Tibial nerve (tissue), 4 donors: ENCODE data around the gene ACOXL. TPM values are rescaled to one million over a fixed set of nuclear protein-coding genes. Genes with fewer than 3 reads are reported as not detected.

ENCODE experiments used
- DNase-seq, 2 donors: peaks; one replicate each; pipeline ENCODE4 v3.0.0-alpha.2; 2019; ENCODE audit warnings: low spot score in 2 of 2
- H3K27ac ChIP-seq, 4 donors: fragments of 200-600 bp; sonication (generic) in 3 of 4; one replicate each; pipeline ENCODE4 v1.5.1; 2017 to 2019; ENCODE audit warnings: mild to moderate bottlenecking in 1 of 4
- H3K27me3 ChIP-seq, 2 donors: fragments of 200-600 bp; sonication (generic) in 1 of 2; one replicate each; pipeline versions ENCODE4 v1.5.1 to v1.6.0; 2017 to 2019
- H3K36me3 ChIP-seq, 3 donors: fragments of 200-600 bp; sonication (generic); one replicate each; pipeline ENCODE4 v1.5.1; 2018 to 2019
- H3K4me1 ChIP-seq, 4 donors: fragments of 200-600 bp; sonication (generic) in 3 of 4; one replicate each; pipeline ENCODE4 v1.5.1; 2017 to 2019
- H3K4me3 ChIP-seq, 4 donors: fragments of 200-600 bp; sonication (generic) in 3 of 4; one replicate each; pipeline ENCODE4 v1.5.1; 2017 to 2019; ENCODE audit warnings: mild to moderate bottlenecking in 1 of 4, moderate library complexity in 1 of 4
- H3K9me3 ChIP-seq, 4 donors: fragments of 200-600 bp; sonication (generic) in 3 of 4; one replicate each; pipeline ENCODE4 v1.5.1; 2017 to 2019
- EP300 ChIP-seq, 2 donors: sonication (generic); formaldehyde crosslinking; IDR thresholded peaks; one replicate each; pipeline ENCODE4 v1.6.1; 2017; ENCODE audit warnings: antibody characterized with exemption in 2 of 2, mild to moderate bottlenecking in 1 of 2
- POLR2A ChIP-seq, 2 donors: fragments of 450-650 bp; IDR thresholded peaks; one replicate each; pipeline ENCODE4 v1.6.1; 2017; ENCODE audit warnings: antibody characterized with exemption in 2 of 2, mild to moderate bottlenecking in 2 of 2, moderate library complexity in 2 of 2
- WGBS, 2 donors: methylation state at CpG; one replicate each; pipeline ENCODE4 v1.1.5; 2018; 5-methylcytosine and 5-hydroxymethylcytosine counted together
- total RNA-seq, 4 donors: library from RNA; depleted of rRNA; stranded (reverse); fragments of >200 nt; gene quantifications; one replicate each; pipeline ENCODE4 v1.1.0, GENCODE V29; 2016
- TF ChIP-seq, protein P1 (sequence below), 5 experiments: fragments of 200-600 bp in 3 of 5; fragments of 450-650 bp in 2 of 5; sonication (generic) in 3 of 5; IDR thresholded peaks; one replicate each; pipeline ENCODE4 v1.5.1; 2016 to 2019; ENCODE audit warnings: antibody characterized with exemption in 5 of 5, mild to moderate bottlenecking in 3 of 5, moderate library complexity in 2 of 5

ACOXL gene
- total RNA-seq, 4 donors from 2014 or later, result 0.30 TPM; not detected in 3

GRCh38 chr2:110940376-110940910, 208.1 kb downstream of the ACOXL start:
- 34 to 42% methylated on average over 5 of the region's 5 CpGs for WGBS, 2 donors
- Histone ChIP-seq H3K27ac (no peak overlapping the region), H3K4me3 (no peak overlapping the region), H3K4me1 (peaks cover 0 to 6% (median 0%) of the 10 kb centered on the region in 4 donors), H3K27me3 (no peaks in the 10 kb centered on the region), H3K9me3 (peaks cover 0 to under 1% (median 0%) of the 10 kb centered on the region in 4 donors), H3K36me3 (no peaks in the 10 kb centered on the region)
- DNase-seq, result no peak
- TF ChIP-seq, protein P1, sequence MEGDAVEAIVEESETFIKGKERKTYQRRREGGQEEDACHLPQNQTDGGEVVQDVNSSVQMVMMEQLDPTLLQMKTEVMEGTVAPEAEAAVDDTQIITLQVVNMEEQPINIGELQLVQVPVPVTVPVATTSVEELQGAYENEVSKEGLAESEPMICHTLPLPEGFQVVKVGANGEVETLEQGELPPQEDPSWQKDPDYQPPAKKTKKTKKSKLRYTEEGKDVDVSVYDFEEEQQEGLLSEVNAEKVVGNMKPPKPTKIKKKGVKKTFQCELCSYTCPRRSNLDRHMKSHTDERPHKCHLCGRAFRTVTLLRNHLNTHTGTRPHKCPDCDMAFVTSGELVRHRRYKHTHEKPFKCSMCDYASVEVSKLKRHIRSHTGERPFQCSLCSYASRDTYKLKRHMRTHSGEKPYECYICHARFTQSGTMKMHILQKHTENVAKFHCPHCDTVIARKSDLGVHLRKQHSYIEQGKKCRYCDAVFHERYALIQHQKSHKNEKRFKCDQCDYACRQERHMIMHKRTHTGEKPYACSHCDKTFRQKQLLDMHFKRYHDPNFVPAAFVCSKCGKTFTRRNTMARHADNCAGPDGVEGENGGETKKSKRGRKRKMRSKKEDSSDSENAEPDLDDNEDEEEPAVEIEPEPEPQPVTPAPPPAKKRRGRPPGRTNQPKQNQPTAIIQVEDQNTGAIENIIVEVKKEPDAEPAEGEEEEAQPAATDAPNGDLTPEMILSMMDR (IDR thresholded peaks at IDR 0.05), result no peak
- no peak for TF ChIP-seq EP300 (IDR thresholded peaks at IDR 0.05)

DNA sequence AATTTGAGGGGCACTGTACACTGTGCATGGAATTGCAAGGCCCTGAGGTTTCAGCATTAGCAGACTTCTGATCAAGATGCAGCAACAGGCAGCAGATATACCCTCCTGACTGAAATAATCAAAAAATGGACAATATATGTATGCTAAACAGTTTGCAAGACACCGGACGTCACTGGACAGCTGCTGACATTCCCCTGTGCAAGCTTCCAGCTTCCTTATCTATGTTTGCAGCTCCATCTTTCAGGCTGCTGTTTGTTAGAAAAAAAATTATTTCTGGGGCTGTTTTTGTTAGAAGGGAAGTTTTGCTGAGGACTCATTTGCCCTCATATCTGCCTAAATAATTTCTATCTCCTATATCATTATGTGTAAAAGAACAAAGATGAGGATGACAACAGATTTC, 208.9 kb downstream of the ACOXL start:
- 68 to 71% methylated on average over 2 of the region's 2 CpGs for WGBS, 2 donors
- Histone ChIP-seq H3K4me3 (no peak overlapping the region), H3K27me3 (no peaks in the 10 kb centered on the region), H3K9me3 (peaks cover 0 to 6% (median 0%) of the 10 kb centered on the region in 4 donors), H3K36me3 (no peaks in the 10 kb centered on the region), H3K27ac (no peak overlapping the region), H3K4me1 (peaks cover 0 to 6% (median 0%) of the 10 kb centered on the region in 4 donors)
- DNase-seq, result no peak
- TF ChIP-seq, protein P1 (IDR thresholded peaks at IDR 0.05), result no peak
- TF ChIP-seq EP300 (IDR thresholded peaks at IDR 0.05) (no peak), POLR2A (IDR thresholded peaks at IDR 0.05) (no peak)

DNA sequence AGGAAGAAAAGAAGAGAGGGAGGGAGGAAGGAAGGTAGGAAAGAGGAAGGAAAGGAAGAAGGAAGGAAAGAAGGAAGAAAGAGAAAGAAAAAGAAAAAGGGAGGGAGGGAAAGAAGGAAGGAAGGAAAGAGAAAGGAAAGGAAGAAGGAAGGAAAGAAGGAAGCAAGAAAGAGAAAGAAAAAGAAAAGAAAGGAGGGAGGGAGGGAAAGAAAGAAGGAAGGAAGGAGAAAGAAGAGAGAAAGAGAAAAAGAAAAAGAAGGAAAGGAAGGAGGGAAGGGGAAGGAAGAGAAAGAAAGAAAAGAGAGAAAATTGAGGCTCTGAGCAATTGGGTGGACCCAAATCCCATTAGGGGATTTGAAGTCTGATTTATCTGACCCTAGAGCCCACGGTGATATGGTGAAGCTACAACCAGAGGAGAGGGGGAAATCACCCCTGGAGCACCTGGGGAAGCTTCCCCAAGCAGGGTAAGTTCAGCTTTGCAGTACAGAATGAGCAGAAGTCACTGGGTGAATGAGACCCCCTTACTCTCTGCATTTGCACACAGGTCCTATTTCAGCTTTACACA, 210.8 kb downstream of the ACOXL start:
- H3K4me1 ChIP-seq, result peaks cover 0 to 6% (median 0%) of the 10 kb centered on the region in 4 donors
- no peaks in the 10 kb centered on the region for H3K27me3 ChIP-seq
- TF ChIP-seq EP300 (IDR thresholded peaks at IDR 0.05), result no peak
- TF ChIP-seq, protein P1 (IDR thresholded peaks at IDR 0.05), result no peak
- no peak for TF ChIP-seq POLR2A (IDR thresholded peaks at IDR 0.05)
- no peaks in the 10 kb centered on the region for H3K36me3 ChIP-seq
- H3K27ac ChIP-seq, result no peak overlapping the region
- no peak overlapping the region for H3K4me3 ChIP-seq
- no peak for DNase-seq
- H3K9me3 ChIP-seq, result peaks cover 0 to 11% (median 0%) of the 10 kb centered on the region in 4 donors
- WGBS, 2 donors, result 65 to 73% methylated on average over 1 of the region's 1 CpG

DNA sequence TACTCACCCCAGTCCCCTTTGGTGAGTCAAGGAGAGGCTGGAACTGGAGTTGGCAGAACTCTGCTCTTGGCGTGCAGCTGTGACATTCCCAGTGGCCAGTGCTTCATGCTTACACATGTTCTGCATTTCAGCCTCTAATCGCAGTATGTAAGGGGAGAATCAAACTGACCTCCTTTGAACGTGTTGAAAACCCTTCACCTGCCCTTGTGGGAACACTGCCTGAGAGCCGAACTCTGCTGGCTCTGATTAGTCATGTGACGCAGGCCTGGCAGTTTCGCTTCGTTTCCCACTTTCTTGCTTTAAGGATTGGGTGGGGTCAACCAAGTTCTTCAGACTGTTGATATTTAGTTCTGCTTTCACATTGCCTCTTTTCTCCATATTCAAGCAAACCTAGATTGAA, 214.5 kb downstream of the ACOXL start:
- peak in 1 of 2 donors; percentile 11 for DNase-seq
- no peaks in the 10 kb centered on the region for H3K36me3 ChIP-seq
- no peak overlapping the region for H3K27ac ChIP-seq
- H3K27me3 ChIP-seq, result no peaks in the 10 kb centered on the region
- peaks cover 0 to 11% (median 0%) of the 10 kb centered on the region in 4 donors for H3K9me3 ChIP-seq
- H3K4me1 ChIP-seq, result no peaks in the 10 kb centered on the region
- 54 to 67% methylated on average over 7 of the region's 7 CpGs for WGBS, 2 donors
- no peak overlapping the region for H3K4me3 ChIP-seq
- TF ChIP-seq POLR2A (IDR thresholded peaks at IDR 0.05), result no peak
- TF ChIP-seq, protein P1 (IDR thresholded peaks at IDR 0.05), result no peak
- peak in 1 of 2 donors; percentile 20 for TF ChIP-seq EP300 (IDR thresholded peaks at IDR 0.05)

DNA sequence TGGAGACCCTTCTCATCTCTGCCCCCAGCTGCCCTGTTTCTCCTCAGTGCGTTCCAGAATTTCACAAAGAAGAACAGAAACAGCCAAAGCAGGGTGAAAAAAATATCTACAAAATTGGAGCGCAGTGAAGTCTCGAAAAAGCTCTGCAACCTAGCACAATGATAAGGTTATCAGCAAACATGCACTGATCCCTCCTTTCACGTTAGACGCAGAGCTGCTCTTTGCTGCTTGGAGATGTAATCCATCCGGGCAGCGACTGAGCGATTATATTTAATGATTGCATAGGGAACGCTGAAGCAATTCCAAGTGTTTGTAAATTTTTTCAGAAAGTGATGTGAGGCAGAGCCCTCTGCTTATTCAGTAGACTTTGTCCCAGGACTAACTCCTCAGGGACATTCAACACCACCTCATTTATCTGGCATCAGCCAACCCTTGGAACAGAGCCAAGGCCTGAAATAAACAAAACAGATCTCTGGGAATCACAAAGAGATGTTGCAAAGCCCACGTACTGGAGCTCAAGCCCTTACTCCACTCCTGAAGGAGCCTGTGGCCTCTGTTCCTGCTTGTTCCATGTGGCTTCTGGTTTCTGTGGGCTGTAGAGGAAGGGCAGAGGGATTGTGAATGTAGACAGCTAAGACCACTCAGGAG, 215.8 kb downstream of the ACOXL start:
- peaks cover 0 to 11% (median 0%) of the 10 kb centered on the region in 4 donors for H3K9me3 ChIP-seq
- peak in 1 of 2 donors; percentile 7 for DNase-seq
- WGBS, 2 donors, result 38 to 44% methylated on average over 10 of the region's 10 CpGs
- H3K36me3 ChIP-seq, result no peaks in the 10 kb centered on the region
- TF ChIP-seq, protein P1 (IDR thresholded peaks at IDR 0.05), result no peak
- TF ChIP-seq POLR2A (IDR thresholded peaks at IDR 0.05) (no peak), EP300 (IDR thresholded peaks at IDR 0.05) (no peak)
- H3K4me3 ChIP-seq, result no peak overlapping the region
- no peaks in the 10 kb centered on the region for H3K27me3 ChIP-seq
- H3K27ac ChIP-seq, result no peak overlapping the region
- no peaks in the 10 kb centered on the region for H3K4me1 ChIP-seq
